Right renal cortex interstitium (tissue), 3 donors: Measurements from ENCODE around the gene TUT4. TPM values are rescaled to one million over a fixed set of nuclear protein-coding genes. Genes with fewer than 3 reads are reported as not detected.

Source experiments
- DNase-seq, 3 donors: peaks; one replicate each; pipeline ENCODE4 v3.0.0-alpha.2; 2013; ENCODE audit warnings: low read depth in 3 of 3, low spot score in 2 of 3
- polyA plus RNA-seq, 3 donors: library from polyadenylated mRNA; unstranded; fragments of 120-200 nt; gene quantifications; one replicate each; pipeline ENCODE4 v1.2.1, GENCODE V29; 2013; ENCODE audit not compliant: insufficient read length in 3 of 3

TUT4 gene
- polyA plus RNA-seq, 3 donors = 75.6 to 82.4 (median 77.5) TPM

- DNase-seq = no peak
These were observed 10.7 kb downstream of the TUT4 start for GRCh38 chr1:52542085-52542688.

- DNase-seq = no peak
These were observed 17.7 kb downstream of the TUT4 start for GRCh38 chr1:52534928-52535764.

- DNase-seq = no peak
These were observed 19.2 kb downstream of the TUT4 start for GRCh38 chr1:52533713-52534112.

GRCh38 chr1:52532731-52533327 is 20.1 kb downstream of the TUT4 start:
- no peak for DNase-seq

- DNase-seq = no peak
These were observed 20.6 kb downstream of the TUT4 start for GRCh38 chr1:52532247-52532646.

- no peak for DNase-seq
These were observed 21.5 kb downstream of the TUT4 start for GRCh38 chr1:52531249-52531872.

GRCh38 chr1:52530563-52531144 is 22.2 kb downstream of the TUT4 start:
- no peak for DNase-seq

GRCh38 chr1:52523376-52523775 is 29.5 kb downstream of the TUT4 start:
- DNase-seq = no peak

GRCh38 chr1:52520148-52520547 is 32.7 kb downstream of the TUT4 start:
- DNase-seq = no peak

GRCh38 chr1:52518962-52519361 is 33.9 kb downstream of the TUT4 start:
- DNase-seq = no peak

- no peak for DNase-seq
These were observed 40.9 kb downstream of the TUT4 start for GRCh38 chr1:52511851-52512615.

GRCh38 chr1:52511439-52511838 is 41.5 kb downstream of the TUT4 start:
- no peak for DNase-seq

GRCh38 chr1:52506920-52507546 is 45.9 kb downstream of the TUT4 start:
- DNase-seq = no peak

- DNase-seq = no peak
These were observed 46.5 kb downstream of the TUT4 start for GRCh38 chr1:52506349-52506748.

- DNase-seq = no peak
These were observed 48.2 kb downstream of the TUT4 start for GRCh38 chr1:52504720-52505119.

GRCh38 chr1:52503706-52504105 is 49.2 kb downstream of the TUT4 start:
- no peak for DNase-seq

- no peak for DNase-seq
These were observed 50.1 kb downstream of the TUT4 start for GRCh38 chr1:52502789-52503188.

GRCh38 chr1:52487632-52488031 is 65.3 kb downstream of the TUT4 start:
- DNase-seq = no peak

- DNase-seq = no peak
These were observed 70.4 kb downstream of the TUT4 start for GRCh38 chr1:52482326-52483004.
